ENCODE data around the gene CRYL1. TPM values are rescaled to one million over a fixed set of nuclear protein-coding genes. Genes with fewer than 3 reads are reported as not detected.

The CRYL1 gene
- total and polyA plus RNA-seq, 9 of the 15 experiments (the other 6 are each of a cell fraction or from before 2014, with no cell fraction given), result 1.0 to 6.9 (median 2.4) TPM

- Histone ChIP-seq H3K79me2 (ENCODE audit: control insufficient read depth, insufficient read depth, low read length) (no peaks in the 10 kb centered on the region), H3K9me1 (ENCODE audit: control insufficient read depth, insufficient read depth, low read length) (no peaks in the 10 kb centered on the region), H3K9me3 (replicated peaks; ENCODE audit: control insufficient read depth, insufficient read depth, low read depth, low read length) (no peaks in the 10 kb centered on the region), H3K9ac (ENCODE audit: insufficient read depth in 1 of 2, low read depth in 2 of 2, low read length in 2 of 2) (no peak overlapping the region), H4K20me1 (replicated peaks; ENCODE audit: control insufficient read depth, insufficient read depth, low read length) (no peaks in the 10 kb centered on the region), H3K27ac (ENCODE audit: extremely low read depth, low read depth, low read length) (no peak overlapping the region), H3K4me1 (replicated peaks in 1 of 2; ENCODE audit: control insufficient read depth in 2 of 2, insufficient read depth in 2 of 2, low read length in 2 of 2) (peaks cover 0 to 6% of the 10 kb centered on the region in 2 experiments; a peak in 3 of 5 replicates), H3K4me2 (ENCODE audit: insufficient read depth, low read length) (no peak overlapping the region), H3K4me3 (no peak overlapping the region), H3K36me3 (ENCODE audit: control insufficient read depth, insufficient read depth, low read length) (no peaks in the 10 kb centered on the region; the same call in 2 of the 3 replicates), H2AFZ (ENCODE audit: low read depth, low read length) (no peak overlapping the region), H3K27me3 (ENCODE audit: control insufficient read depth in 2 of 2, insufficient read depth in 2 of 2, low read length in 2 of 2) (no peaks in the 10 kb centered on the region)
- no peak for DNase-seq (ENCODE audit: extremely low read depth in 1 of 4, low spot score in 3 of 4)
- TF ChIP-seq HLTF (IDR thresholded peaks at IDR 0.05) (no peak), CEBPG (CRISPR knock-in tag; IDR thresholded peaks at IDR 0.05) (no peak), CEBPG (tag; conservative IDR thresholded peaks at IDR 0.05 in 1 of 2, IDR thresholded peaks at IDR 0.05 in 1 of 2) (peak in 1 of 2 experiments; percentile 68; a peak in 2 of 4 replicates), CEBPB (tag; IDR thresholded peaks at IDR 0.05) (peak; percentile 86)
- WGBS (ENCODE audit: insufficient coverage, low coverage, missing lambda C conversion rate), result 79% methylated on average over 5 of the region's 5 CpGs
- intact Hi-C loops (cut with micrococcal nuclease), result no loop called here
- CTCF ChIA-PET (ENCODE audit: low intra/inter-chr PET ratio), result no interaction called here
- BruUV-seq (replicated peaks), result no TSS peak
- no peak for ATAC-seq
- POLR2A ChIA-PET, result interaction anchor here (0.6 to 1.1 kb wide), 3 partner anchors 13 to 48 kb away, joined by 3 read pairs; no protein-coding TSS in a partner anchor
- in situ Hi-C loops (cut with MboI), result no loop called here
- FAIRE-seq, result no peak
Observed at GRCh38 chr13:20521364-20522115, 4.1 kb downstream of the CRYL1 start.

GRCh38 chr13:20519875-20520274 is 5.8 kb downstream of the CRYL1 start:
- in situ Hi-C loops (cut with MboI), result no loop called here
- no peaks in the 10 kb centered on the region for H3K9me3 ChIP-seq (replicated peaks; ENCODE audit: control insufficient read depth, insufficient read depth, low read depth, low read length)
- H2AFZ ChIP-seq (ENCODE audit: low read depth, low read length), result no peak overlapping the region
- H3K9ac ChIP-seq (ENCODE audit: insufficient read depth in 1 of 2, low read depth in 2 of 2, low read length in 2 of 2), result no peak overlapping the region
- DNase-seq (ENCODE audit: extremely low read depth in 1 of 4, low spot score in 3 of 4), result no peak
- no peak for ATAC-seq
- no peaks in the 10 kb centered on the region for H3K79me2 ChIP-seq (ENCODE audit: control insufficient read depth, insufficient read depth, low read length)
- H3K27ac ChIP-seq (ENCODE audit: extremely low read depth, low read depth, low read length), result no peak overlapping the region
- H3K4me1 ChIP-seq (replicated peaks in 1 of 2; ENCODE audit: control insufficient read depth in 2 of 2, insufficient read depth in 2 of 2, low read length in 2 of 2), result no peaks in the 10 kb centered on the region; a peak in 2 of 5 replicates
- no peaks in the 10 kb centered on the region for H4K20me1 ChIP-seq (replicated peaks; ENCODE audit: control insufficient read depth, insufficient read depth, low read length)
- intact Hi-C loops (cut with micrococcal nuclease), result no loop called here
- 11% methylated on average over 1 of the region's 1 CpG for WGBS (ENCODE audit: insufficient coverage, low coverage, missing lambda C conversion rate)
- no peak for FAIRE-seq
- POLR2A ChIA-PET, result no interaction called here
- CTCF ChIA-PET (ENCODE audit: low intra/inter-chr PET ratio), result no interaction called here
- H3K9me1 ChIP-seq (ENCODE audit: control insufficient read depth, insufficient read depth, low read length), result no peaks in the 10 kb centered on the region
- H3K4me2 ChIP-seq (ENCODE audit: insufficient read depth, low read length), result no peak overlapping the region
- no peak overlapping the region for H3K4me3 ChIP-seq
- no peaks in the 10 kb centered on the region; the same call in 2 of the 3 replicates for H3K36me3 ChIP-seq (ENCODE audit: control insufficient read depth, insufficient read depth, low read length)
- H3K27me3 ChIP-seq (ENCODE audit: control insufficient read depth in 2 of 2, insufficient read depth in 2 of 2, low read length in 2 of 2), result no peaks in the 10 kb centered on the region
- no TSS peak for BruUV-seq (replicated peaks)
- TF ChIP-seq NELFE (IDR thresholded peaks at IDR 0.05; ENCODE audit: insufficient read depth, insufficient read length) (no peak), ZFPM2 (CRISPR knock-in tag; IDR thresholded peaks at IDR 0.05) (no peak), AFF1 (IDR thresholded peaks at IDR 0.05; ENCODE audit: low read depth in 1 of 2, partially characterized antibody in 2 of 2) (no peak), PML (IDR thresholded peaks at IDR 0.05; ENCODE audit: low read length) (no peak), CHD2 (IDR thresholded peaks at IDR 0.05; ENCODE audit: low read depth, low read length) (no peak), ZNF445 (CRISPR knock-in tag; IDR thresholded peaks at IDR 0.05; ENCODE audit: low read depth) (no peak), SIX5 (IDR thresholded peaks at IDR 0.05; ENCODE audit: borderline replicate concordance in 1 of 2, insufficient read depth in 1 of 2, low read depth in 1 of 2, low read length in 2 of 2) (no peak), PRMT5 (CRISPR knock-in tag; IDR thresholded peaks at IDR 0.05) (no peak)

Measured in K562 (cell line).